Transverse colon (tissue), 4 donors: ENCODE results near the gene ETV6.

ENCODE experiments used
- EP300 ChIP-seq: sonication (generic); formaldehyde crosslinking; IDR thresholded peaks from one replicate; pipeline ENCODE4 v1.6.1; 2017; ENCODE audit warnings: antibody characterized with exemption, low read depth
- POLR2A ChIP-seq: fragments of 450-650 bp; IDR thresholded peaks from one replicate; pipeline ENCODE4 v1.6.1; 2016; ENCODE audit warnings: antibody characterized with exemption, mild to moderate bottlenecking, moderate library complexity
- POLR2AphosphoS5 ChIP-seq, 3 donors: sonication (generic); formaldehyde crosslinking; IDR thresholded peaks; one replicate each; pipeline ENCODE4 v1.6.1; 2016; ENCODE audit warnings: antibody characterized with exemption in 3 of 3
- TF ChIP-seq, protein P1 (sequence below), 5 experiments: fragments of 200-600 bp in 3 of 5; fragments of 450-650 bp in 2 of 5; sonication (generic) in 3 of 5; IDR thresholded peaks; 1 replicate in 2 of 5; 2 replicates in 3 of 5; pipeline ENCODE4 v1.5.1; 2016 to 2017; ENCODE audit warnings: antibody characterized with exemption in 5 of 5, inconsistent platforms in 3 of 5, mild to moderate bottlenecking in 2 of 5, moderate library complexity in 1 of 5

DNA sequence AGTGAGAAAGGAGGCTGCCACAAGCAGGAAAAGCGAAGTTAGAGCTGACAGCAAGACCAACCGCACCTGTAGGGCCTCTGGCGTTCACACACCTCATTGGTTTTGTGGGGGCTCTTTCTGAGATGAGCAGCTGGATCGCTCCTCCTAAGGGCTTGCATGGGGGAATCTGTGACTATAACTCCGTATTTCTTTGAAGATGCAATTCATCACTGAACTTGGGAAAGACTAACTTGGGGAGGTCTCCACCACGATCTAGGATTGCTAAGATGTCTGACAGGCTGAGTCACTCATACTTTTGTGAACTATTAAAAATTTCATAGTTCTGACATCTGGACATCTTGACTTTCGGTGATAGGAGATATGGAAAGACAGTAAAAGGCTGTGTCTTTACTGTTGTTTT is 173.6 kb downstream of the ETV6 start:
- TF ChIP-seq, protein P1, sequence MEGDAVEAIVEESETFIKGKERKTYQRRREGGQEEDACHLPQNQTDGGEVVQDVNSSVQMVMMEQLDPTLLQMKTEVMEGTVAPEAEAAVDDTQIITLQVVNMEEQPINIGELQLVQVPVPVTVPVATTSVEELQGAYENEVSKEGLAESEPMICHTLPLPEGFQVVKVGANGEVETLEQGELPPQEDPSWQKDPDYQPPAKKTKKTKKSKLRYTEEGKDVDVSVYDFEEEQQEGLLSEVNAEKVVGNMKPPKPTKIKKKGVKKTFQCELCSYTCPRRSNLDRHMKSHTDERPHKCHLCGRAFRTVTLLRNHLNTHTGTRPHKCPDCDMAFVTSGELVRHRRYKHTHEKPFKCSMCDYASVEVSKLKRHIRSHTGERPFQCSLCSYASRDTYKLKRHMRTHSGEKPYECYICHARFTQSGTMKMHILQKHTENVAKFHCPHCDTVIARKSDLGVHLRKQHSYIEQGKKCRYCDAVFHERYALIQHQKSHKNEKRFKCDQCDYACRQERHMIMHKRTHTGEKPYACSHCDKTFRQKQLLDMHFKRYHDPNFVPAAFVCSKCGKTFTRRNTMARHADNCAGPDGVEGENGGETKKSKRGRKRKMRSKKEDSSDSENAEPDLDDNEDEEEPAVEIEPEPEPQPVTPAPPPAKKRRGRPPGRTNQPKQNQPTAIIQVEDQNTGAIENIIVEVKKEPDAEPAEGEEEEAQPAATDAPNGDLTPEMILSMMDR (IDR thresholded peaks at IDR 0.05) = no peak
- TF ChIP-seq EP300 = no peak
- TF ChIP-seq POLR2A = no peak
- TF ChIP-seq POLR2AphosphoS5 (IDR thresholded peaks at IDR 0.05) = no peak
